HepG2 (cell line): Measurements from ENCODE around the gene GATD1. TPM values are rescaled to one million over a fixed set of nuclear protein-coding genes. Genes with fewer than 3 reads are reported as not detected.

Experiments used
- ATF5 ChIP-seq: sonication (generic); formaldehyde crosslinking; IDR thresholded peaks from 2 replicates; pipeline ENCODE4 v1.4.0; 2020; ENCODE audit warnings: mild to moderate bottlenecking, low read depth, missing genetic modification reagents
- ATF6 ChIP-seq: sonication (generic); formaldehyde crosslinking; conservative IDR thresholded peaks from 2 replicates; pipeline ENCODE4 v1.4.0; 2020; ENCODE audit warnings: missing genetic modification reagents
- CBX2 ChIP-seq, 2 experiments: fragments of 200-600 bp in 1 of 2; sonication (generic); formaldehyde crosslinking in 1 of 2; IDR thresholded peaks; 2 replicates each; pipeline versions ENCODE4 v1.7.0 to v1.8.1; 2018 to 2022; ENCODE audit warnings: low read depth in 2 of 2, low read length in 1 of 2, mild to moderate bottlenecking in 1 of 2, missing genetic modification reagents in 1 of 2
- JDP2 ChIP-seq: sonication (generic); formaldehyde crosslinking; IDR thresholded peaks from 2 replicates; pipeline ENCODE4 v1.8.1; 2022; ENCODE audit warnings: missing genetic modification reagents, borderline replicate concordance
- KDM4B ChIP-seq: sonication (generic); formaldehyde crosslinking; IDR thresholded peaks from 2 replicates; pipeline ENCODE4 v1.4.0; 2020; ENCODE audit warnings: missing genetic modification reagents
- NR2C2 ChIP-seq: sonication (generic); formaldehyde crosslinking; IDR thresholded peaks from 2 replicates; pipeline ENCODE4 v1.4.0; 2020; ENCODE audit warnings: missing genetic modification reagents, mild to moderate bottlenecking, moderate library complexity, borderline replicate concordance
- PAXIP1 ChIP-seq: sonication (generic); formaldehyde crosslinking; conservative IDR thresholded peaks from 2 replicates; pipeline ENCODE4 v1.4.0; 2020; ENCODE audit warnings: mild to moderate bottlenecking, missing genetic modification reagents, moderate library complexity
- RBFOX2 ChIP-seq: fragments of 200-400 bp; formaldehyde crosslinking; IDR thresholded peaks from 2 replicates; pipeline ENCODE4 v1.6.1; 2017; ENCODE audit warnings: low read depth, mild to moderate bottlenecking, low read length
- SNAPC5 ChIP-seq: sonication (generic); formaldehyde crosslinking; IDR thresholded peaks from 2 replicates; pipeline ENCODE4 v1.8.1; 2023; ENCODE audit warnings: mild to moderate bottlenecking, missing genetic modification reagents, borderline replicate concordance
- U2AF2 ChIP-seq: fragments of 200-400 bp; formaldehyde crosslinking; IDR thresholded peaks from 2 replicates; pipeline ENCODE4 v1.6.1; 2017; ENCODE audit warnings: low read depth, mild to moderate bottlenecking, low read length
- ZKSCAN8 ChIP-seq: IDR thresholded peaks from 2 replicates; pipeline ENCODE4 v1.6.1; 2016; ENCODE audit warnings: borderline replicate concordance, missing genetic modification reagents, missing compliant biosample characterization
- ZNF333 ChIP-seq: sonication (generic); formaldehyde crosslinking; IDR thresholded peaks from 2 replicates; pipeline ENCODE4 v1.4.0; 2020; ENCODE audit warnings: mild to moderate bottlenecking, missing genetic modification reagents, borderline replicate concordance
- ZNF414 ChIP-seq: sonication (generic); formaldehyde crosslinking; IDR thresholded peaks from 2 replicates; pipeline ENCODE4 v1.5.0; 2020; ENCODE audit warnings: missing genetic modification reagents
- ZNF512 ChIP-seq: sonication (generic); formaldehyde crosslinking; IDR thresholded peaks from 2 replicates; pipeline ENCODE4 v1.4.0; 2020; ENCODE audit warnings: mild to moderate bottlenecking, missing genetic modification reagents
- ZNF567 ChIP-seq: sonication (generic); formaldehyde crosslinking; IDR thresholded peaks from 2 replicates; pipeline ENCODE4 v1.8.1; 2023; ENCODE audit warnings: mild to moderate bottlenecking, missing genetic modification reagents, borderline replicate concordance
- ZNF780A ChIP-seq: sonication (generic); formaldehyde crosslinking; IDR thresholded peaks from 2 replicates; pipeline ENCODE4 v1.8.0; 2022; ENCODE audit warnings: mild to moderate bottlenecking, missing genetic modification reagents, moderate library complexity
- polyA plus RNA-seq, 8 experiments: library from polyadenylated mRNA; depleted of rRNA in 3 of 8; stranded (reverse) in 7 of 8; unstranded in 1 of 8; fragments of >200 nt; fragmentation: Illumina TruSeq in 4 of 8; extraction: Trizol in 4 of 8; gene quantifications; 2 replicates each; pipeline versions ENCODE4 v1.2.1 to v1.2.3, GENCODE V29; 2011 to 2016; ENCODE audit warnings: low read depth in 4 of 8, missing spikeins in 1 of 8, mixed read lengths in 1 of 8; ENCODE audit not compliant: insufficient read depth in 1 of 8
- total RNA-seq, 5 experiments: library from RNA; depleted of rRNA; stranded (reverse); fragments of >200 nt; fragmentation: Illumina TruSeq; extraction: Trizol; gene quantifications; 2 replicates each; pipeline ENCODE4 v1.2.3, GENCODE V29; 2016; ENCODE audit warnings: low read depth in 1 of 5

The GATD1 gene
- total and polyA plus RNA-seq, 2 of the 13 experiments (the other 11 are each of a cell fraction or from before 2014, with no cell fraction given): 31.3 to 60.5 TPM

- 0 out of 2 replicates have a peak, but pooled peaks have one; percentile 18 for TF ChIP-seq PAXIP1 (CRISPR knock-in tag)
- TF ChIP-seq ZNF414 (CRISPR knock-in tag): no peak
- TF ChIP-seq ZNF567 (CRISPR knock-in tag): no peak
- peak; percentile 62; the same call in 1 of the 2 replicates for TF ChIP-seq NR2C2
- no peak for TF ChIP-seq JDP2
- no peak for TF ChIP-seq ZNF333
- TF ChIP-seq ATF6: no peak
- TF ChIP-seq CBX2 (IDR thresholded peaks at IDR 0.05; ENCODE audit: low read depth, low read length): no peak
- no peak for TF ChIP-seq CBX2 (CRISPR knock-in tag; IDR thresholded peaks at IDR 0.05; ENCODE audit: low read depth)
- no peak for TF ChIP-seq ATF5
- no peak for TF ChIP-seq ZNF512
- TF ChIP-seq SNAPC5: no peak
- TF ChIP-seq KDM4B: no peak
- no peak for TF ChIP-seq ZKSCAN8 (CRISPR knock-in tag)
- TF ChIP-seq RBFOX2: no peak
- TF ChIP-seq ZNF780A (CRISPR knock-in tag): no peak
- TF ChIP-seq U2AF2: no peak
Measured at GRCh38 chr11:819943-820649, 42.8 kb upstream of the GATD1 start (continued).
